ENCODE results near the gene NUDT14.

Gene NUDT14

GRCh38 chr14:105211758-105212089 lies 30.6 kb upstream of the NUDT14 start:
- DNase-seq, result no peak

DNA sequence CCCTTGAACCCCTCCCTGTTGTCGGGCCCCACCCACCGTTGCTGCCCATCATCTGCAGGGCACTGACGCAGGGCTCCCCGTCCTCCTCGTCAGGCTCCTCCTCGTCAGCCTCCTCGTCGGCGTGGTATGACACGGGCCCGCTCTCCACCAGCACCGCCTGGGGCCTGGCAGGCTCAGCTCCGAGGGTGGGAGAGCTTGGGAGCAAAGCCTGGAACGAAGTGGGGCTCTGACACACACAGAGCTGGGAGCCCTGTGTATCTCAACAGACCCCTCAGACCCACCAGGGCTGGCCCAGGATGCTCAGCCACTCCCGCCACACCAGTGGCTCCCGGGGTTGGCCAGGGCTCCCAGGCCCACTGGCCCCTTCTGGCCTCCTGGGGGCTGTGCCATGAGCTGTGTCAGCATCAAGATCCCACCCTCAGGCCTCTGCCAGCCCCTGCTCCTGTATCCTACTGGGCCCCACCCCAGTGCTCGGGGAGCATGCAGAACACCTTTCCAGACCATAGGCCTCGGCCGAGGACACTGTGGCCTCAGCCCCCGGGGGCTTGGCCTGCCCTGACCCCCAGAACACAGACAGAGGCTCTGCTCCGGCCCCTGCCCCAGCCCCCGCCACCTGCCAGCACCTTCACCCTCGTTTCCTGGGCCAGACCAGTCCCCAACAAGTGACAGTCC lies 30.1 kb upstream of the NUDT14 start:
- no peak for DNase-seq

GRCh38 chr14:105210266-105211025 lies 29.3 kb upstream of the NUDT14 start:
- no peak for DNase-seq

GRCh38 chr14:105209646-105210045 lies 28.5 kb upstream of the NUDT14 start:
- no peak for DNase-seq

GRCh38 chr14:105209091-105209490 lies 28.0 kb upstream of the NUDT14 start:
- no peak for DNase-seq

DNA sequence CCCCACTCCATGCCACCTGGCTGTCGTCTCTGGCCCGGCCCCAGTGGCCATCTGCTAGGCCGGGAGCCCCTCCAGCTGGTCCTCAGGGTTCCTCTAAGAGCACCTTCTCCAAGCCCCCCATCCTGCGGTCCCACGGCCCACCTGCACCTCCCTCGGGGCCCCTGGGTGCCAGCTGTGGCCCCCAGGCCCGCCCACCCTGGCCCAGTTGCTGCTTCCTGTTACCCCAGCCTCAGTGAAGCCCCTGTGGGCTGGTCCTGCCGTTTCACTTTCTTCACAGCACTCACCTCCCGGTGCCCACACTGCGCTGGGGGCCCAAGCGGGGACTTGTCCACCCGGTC lies 27.6 kb upstream of the NUDT14 start:
- no peak for DNase-seq

DNA sequence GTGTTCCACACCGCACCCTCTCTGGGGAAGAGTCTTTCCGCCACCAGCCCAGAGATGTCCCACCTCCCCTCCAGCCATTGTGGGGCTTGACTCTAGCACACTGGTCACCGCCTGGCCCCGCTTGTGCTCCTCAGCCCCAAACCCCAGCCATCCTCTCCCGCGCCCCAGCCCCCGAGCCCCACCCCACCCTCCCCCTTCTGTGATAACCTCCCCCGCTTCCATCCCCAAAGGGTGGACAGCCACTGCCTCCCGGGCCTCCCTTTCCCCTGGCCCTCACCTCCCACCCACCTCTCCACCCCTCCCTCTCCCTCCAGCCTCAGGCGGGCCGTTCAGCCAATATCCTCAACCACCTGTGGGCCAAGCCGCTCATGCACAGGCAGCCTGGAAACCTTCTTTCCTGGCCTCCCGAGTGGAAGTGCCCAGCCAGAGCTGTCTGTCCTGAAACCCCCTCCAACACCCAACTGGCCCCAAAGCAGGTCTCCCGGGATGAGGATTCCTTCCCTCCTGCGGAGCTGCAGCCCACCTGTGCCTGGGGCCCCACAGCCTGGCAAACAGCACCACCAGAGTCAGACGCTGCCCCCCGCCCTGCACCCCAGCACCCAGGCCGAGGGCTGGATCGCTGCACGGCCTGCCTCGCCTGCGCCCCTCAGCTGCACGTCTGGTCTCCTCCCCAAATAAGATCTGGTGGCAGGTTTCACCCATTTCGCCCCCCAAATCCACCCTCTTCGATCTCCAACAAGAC lies 27.1 kb upstream of the NUDT14 start:
- DNase-seq, result no peak

DNA sequence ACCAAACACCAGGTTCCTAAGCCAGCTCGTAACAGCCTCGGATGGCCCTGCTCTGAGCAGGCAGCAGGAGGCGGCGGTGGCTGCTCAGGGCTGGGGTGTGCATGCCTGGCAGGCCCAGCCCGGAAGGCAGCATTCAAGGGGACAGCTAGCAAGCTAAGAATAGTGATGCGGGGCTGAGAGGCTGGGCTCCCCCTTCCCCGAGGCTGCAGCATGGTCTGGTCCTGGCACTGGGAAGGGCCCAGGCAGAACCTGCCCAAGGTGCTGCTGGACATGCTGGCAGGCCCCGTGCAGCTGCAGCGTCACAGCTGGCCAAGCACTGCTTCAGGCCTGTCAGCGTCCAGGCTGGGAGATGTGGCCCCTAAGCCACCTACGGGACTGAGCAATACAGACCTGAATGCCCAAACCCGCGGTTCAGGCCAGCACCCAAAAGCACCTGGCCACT lies 26.4 kb upstream of the NUDT14 start:
- no peak for DNase-seq

- no peak for DNase-seq
Observed at GRCh38 chr14:105206873-105207272, 25.8 kb upstream of the NUDT14 start.

GRCh38 chr14:105205673-105206208 lies 24.6 kb upstream of the NUDT14 start:
- no peak for DNase-seq

DNA sequence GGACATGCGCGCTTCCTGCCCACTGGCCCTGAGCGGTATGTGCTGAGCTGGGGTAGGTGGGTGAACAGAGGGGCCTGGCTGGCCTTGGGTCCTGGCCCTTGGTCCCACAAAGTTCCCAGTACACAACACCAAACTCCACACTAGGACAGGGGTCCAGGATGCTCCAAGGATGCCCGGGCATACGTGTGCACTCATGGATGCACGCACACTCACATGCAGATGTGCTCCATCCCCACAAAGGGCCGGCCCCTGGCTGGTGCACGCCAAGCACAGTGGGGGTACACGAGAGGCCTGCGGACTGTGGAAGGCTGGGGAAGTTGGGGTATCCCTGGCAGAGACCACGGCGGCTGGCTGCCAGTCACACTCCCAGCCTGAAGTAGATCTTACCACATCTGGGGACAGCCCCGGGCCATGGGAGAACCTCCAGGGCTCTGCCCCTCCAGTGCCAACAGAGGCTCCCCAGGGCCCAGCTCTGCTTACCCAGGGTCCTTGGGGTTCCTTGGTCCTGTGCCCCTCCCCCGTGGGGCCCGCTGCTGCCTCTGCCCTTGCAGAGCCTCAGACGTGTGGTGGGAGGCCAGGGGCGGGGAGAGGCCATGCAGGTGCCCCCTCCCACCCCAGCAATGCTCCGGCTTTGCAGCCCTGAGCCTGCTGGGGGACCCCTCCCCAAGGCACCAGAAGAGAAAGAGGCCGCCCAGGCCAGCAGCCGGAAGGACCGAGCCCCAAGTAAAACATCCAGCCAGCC lies 24.0 kb upstream of the NUDT14 start:
- no peak for DNase-seq

- DNase-seq, result no peak
Observed at GRCh38 chr14:105204206-105204930, 23.3 kb upstream of the NUDT14 start.

GRCh38 chr14:105203701-105204100 lies 22.6 kb upstream of the NUDT14 start:
- DNase-seq, result no peak

GRCh38 chr14:105203057-105203531 lies 22.0 kb upstream of the NUDT14 start:
- DNase-seq, result peak; percentile 53 to 57

- DNase-seq, result peak; percentile 23 to 28
Observed at GRCh38 chr14:105201925-105202513, 20.9 kb upstream of the NUDT14 start.

DNA sequence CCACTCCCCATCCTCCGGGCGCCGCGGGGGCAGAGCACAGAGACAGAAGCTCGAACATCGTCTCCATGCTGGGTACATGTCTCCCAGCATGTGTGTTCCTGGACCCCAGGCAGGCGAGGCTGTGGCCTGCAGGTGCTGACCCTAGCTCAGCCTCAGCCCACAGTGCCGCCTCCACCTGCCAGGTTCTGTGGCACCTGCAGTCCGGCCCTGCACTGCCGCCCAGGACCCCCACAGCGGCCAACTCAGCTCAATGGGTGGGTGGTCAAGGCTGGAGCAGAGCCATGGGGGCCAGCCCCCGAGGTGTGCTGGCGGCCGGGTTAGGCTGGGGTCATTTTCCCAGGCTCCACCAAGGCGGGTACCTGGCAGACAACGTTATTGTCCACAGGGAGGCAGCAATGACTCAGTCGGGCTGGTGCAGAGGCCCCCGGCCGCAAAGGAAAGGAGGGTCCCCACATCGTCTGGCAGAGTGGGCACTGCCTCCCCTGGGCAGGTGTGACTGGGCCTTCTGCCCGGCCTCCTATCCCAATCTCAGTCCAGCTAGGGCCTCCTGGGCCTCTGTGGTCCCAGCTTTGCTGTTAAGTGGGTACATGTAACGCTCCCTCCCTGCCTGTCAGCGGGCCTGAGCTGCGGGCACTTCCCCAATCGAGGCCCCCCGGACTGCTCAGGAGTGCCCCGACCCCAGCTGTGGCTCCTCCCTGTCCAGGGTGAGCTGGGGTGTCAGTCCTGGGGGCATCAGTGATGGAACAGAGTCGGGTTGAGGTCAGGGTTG lies 20.2 kb upstream of the NUDT14 start:
- DNase-seq, result no peak

DNA sequence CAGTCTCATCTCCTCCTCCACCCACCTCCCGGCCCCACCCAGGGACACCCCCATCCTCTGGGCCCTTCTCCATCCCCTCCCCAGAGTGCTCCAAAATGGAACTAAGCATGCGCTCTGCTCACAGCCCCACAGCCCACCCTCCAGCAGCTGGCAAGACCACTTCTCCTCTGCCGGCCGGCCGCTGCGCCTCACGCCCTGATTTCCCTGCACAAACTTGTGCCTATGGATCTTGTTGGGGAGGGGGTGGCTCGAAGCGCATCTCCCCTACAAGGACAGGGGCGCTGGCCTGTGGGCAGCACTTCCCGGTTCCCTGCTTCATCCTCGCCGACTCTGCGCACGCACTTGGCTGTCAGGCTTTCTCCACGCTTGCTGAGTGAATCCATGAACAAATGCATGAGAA lies 19.5 kb upstream of the NUDT14 start:
- DNase-seq, result no peak

- DNase-seq, result no peak
Observed at GRCh38 chr14:105200074-105200473, 19.0 kb upstream of the NUDT14 start.

DNA sequence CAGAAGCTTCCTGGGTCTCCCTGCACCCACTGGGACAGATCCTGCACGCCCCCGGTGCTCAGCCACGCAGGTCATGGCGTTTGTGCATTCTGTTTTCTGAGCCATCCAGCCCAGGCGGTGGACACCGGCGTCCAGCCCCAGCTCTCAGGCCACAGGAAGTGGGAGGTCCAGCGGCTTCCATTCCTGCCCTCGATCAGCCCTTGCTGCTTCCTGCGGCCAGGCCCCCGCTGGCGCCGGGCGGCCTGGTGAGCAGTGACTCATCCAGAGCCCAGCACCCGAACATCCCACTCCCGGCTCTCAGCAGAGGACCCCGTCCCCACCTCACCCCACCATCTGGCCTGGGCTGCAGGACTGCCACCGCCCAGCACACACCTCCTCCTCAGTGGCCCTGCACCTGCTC lies 18.0 kb upstream of the NUDT14 start:
- no peak for DNase-seq

DNA sequence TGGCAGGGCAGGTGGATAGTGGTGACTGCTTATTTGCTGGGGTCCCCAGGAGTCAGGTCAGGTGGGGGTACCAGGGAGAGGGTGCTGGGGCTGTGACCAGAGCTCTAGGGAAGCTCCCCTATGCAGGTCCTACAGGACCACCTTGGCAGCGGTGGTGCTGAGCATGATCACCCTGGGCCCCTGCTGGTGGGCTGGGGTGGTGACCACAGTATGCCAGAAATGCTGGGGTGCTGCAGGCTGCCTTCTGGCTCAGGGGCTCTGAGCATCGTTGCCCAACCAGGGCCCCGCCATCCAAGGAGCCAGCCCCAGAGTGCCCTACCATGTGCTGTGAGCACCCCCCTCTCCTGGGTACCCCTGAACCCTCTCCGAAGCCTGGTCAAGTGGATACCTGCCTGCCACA lies 17.5 kb upstream of the NUDT14 start:
- no peak for DNase-seq

DNA sequence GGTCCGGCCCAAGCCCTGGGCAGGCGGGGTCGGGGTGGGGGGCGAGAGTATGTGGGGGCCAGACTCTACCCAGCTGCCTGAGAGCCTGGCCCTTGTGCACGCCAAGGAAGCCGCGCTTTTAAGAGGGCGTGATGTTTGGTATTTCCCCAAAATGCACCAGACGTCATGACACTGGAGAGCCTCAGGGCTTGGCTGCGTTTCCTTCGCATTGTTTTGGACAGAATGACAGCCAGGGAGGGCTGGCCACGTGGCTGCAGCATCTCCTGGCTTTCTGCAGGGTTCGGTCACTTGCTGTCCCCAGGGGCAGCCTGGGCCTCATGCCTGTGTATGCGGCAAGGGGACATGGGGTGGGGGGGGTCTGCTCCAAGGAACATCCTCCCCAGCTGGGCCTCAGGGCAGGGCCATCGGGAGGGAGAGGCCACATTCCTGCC lies 16.1 kb upstream of the NUDT14 start:
- peak in 1 of 2 donors; percentile 22 for DNase-seq
